Dedifferentiated amniotic fluid mesenchymal stem cell (primary cell): Measurements from ENCODE around the gene WWC2.
"Not testable (repeated sequence)": the region's sequence is repeated elsewhere in the genome, so short reads cannot be mapped to it uniquely, and the experiment has no call there.

Experiments
- DNase-seq: peaks from one replicate; pipeline ENCODE4 v3.0.0-alpha.2; 2016; ENCODE audit errors: extremely low spot score

WWC2 gene

DNA sequence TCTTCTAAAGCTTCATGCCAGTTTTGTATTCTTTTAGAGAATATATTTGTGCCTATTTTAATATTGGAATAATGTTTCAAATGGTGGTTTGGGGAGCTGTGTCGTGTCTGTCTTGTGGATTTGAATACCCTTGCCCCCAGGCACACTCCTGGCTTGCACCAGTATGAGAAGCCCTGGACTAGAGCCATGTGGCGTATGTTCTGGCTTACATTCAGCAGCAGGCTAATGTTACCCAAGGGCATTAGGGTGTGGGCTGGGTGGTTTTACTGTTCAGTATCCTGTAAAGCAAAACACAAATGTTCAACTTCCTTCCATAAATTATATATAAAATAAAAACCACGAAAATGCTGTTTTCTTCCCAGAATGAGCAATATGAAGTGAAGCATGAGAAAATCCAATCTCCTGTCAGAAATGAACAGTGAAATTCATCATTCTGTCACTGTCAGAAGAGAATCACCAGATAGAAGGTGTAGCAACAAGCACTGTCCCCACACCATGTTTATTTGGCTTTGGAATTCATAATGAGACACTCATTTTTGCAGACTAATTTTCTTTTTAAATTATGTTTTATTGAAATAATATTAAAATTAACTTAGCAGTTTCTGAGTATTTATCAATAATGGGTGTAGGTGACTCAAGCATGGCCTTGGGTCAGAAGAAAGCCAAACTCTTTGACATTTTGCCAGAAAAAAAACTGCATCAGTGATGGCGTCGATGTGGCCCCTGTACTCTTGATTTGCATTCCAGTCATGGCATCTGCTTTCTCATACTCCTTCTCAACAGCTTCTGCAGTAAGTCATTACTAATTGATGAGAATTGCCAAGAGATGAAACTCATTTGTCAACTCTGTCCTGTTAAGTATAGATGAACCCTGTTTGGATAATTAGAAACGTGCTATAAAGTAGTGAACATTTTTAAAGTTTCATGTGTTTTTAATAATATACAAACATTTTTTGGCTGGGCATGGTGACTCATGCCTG lies 43.8 kb downstream of the WWC2 start:
- peak; percentile 82 for DNase-seq

DNA sequence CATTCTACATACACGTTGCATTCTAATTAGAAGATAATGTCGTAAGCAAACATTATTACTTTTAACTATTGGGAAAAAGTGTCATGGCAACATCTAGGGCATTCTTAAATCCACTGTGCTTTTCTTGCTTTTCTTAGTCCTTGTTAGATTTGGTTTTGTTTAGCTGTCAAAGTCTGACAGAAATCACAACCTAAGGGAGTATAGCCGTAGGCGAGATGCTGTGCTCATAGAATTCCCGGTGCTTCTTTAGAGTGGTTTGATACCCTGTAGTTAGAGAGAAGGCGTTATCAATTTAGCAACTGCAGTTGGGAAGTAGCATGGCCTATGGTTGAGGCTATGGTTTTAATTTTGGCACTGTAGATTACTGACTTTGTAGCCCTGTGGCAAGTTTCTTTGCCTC lies 45.7 kb downstream of the WWC2 start:
- no peak for DNase-seq

DNA sequence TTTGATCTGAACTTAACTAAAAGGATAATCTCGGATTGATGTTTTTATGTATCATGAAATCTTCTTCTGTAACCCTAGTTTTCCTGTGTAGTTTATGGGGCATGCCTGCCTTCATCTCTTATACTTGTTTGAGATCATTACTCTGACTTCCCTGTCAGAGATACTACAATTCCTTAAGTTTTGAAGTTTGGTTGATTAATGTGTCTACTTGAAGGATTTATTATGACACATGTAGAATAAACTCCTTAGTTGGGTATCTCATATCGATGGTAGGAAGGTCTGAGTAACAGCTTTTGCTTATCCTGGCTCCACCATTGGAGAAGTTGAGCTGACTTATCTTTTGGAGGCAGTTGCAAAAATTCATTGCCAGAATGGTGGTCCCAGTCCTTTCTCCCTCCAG lies 46.7 kb downstream of the WWC2 start:
- DNase-seq: no peak

DNA sequence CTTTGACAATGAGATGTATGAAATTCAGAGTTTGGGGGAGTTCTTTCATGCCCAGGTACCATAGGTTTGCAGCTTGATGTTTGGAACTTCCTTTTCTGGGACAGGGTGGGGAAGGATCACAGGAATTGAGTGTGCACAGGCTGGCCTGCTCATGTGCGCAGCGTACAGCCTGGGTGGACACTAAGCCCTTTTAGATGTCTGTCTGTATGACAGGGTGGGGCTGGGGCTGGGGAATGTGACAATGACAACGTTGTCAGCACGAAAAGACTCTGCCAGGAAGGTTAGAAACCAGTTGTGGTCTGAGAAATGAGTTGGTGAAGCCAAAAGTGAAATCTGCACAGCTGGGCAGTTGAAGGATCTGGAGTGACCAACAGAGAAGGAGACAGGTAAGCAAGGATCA lies 47.4 kb downstream of the WWC2 start:
- DNase-seq: no peak

DNA sequence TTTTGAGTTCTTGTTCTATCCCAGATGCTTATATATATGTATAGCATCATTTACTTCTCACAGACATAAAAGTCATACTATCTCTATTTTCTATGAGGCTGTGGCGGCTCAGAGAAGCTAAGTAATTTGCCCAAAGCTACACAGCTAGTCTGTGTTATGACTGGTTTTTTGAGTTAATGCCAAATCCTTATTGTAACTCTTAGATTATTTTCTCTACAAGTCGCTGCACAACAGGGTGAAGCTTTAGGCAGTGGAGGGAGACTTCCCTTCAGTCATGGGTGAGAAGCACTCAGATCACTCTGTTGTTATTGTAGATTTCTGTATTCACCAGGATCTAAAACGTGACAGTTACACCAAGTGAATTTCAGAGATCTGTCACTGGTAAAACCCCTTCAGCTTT lies 48.1 kb downstream of the WWC2 start:
- no peak for DNase-seq

DNA sequence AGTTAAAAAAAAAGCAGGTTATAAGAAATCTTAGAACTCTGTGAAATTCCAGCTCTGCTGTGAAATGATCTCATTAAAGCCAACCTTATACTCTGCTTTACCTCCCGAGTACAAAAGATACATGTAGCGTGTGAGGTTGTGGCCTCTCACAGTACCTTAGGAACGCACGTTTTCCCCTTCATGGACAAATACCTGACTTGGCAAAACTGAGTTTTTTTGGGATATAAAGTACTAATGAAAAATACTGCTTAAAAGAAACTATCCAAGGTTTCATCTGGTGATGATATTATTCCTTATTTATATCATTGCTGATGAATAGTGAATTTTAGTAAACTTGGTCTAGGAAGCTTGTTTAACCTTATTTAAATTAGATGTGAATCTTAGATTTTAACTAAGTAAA lies 48.9 kb downstream of the WWC2 start:
- DNase-seq: no peak

DNA sequence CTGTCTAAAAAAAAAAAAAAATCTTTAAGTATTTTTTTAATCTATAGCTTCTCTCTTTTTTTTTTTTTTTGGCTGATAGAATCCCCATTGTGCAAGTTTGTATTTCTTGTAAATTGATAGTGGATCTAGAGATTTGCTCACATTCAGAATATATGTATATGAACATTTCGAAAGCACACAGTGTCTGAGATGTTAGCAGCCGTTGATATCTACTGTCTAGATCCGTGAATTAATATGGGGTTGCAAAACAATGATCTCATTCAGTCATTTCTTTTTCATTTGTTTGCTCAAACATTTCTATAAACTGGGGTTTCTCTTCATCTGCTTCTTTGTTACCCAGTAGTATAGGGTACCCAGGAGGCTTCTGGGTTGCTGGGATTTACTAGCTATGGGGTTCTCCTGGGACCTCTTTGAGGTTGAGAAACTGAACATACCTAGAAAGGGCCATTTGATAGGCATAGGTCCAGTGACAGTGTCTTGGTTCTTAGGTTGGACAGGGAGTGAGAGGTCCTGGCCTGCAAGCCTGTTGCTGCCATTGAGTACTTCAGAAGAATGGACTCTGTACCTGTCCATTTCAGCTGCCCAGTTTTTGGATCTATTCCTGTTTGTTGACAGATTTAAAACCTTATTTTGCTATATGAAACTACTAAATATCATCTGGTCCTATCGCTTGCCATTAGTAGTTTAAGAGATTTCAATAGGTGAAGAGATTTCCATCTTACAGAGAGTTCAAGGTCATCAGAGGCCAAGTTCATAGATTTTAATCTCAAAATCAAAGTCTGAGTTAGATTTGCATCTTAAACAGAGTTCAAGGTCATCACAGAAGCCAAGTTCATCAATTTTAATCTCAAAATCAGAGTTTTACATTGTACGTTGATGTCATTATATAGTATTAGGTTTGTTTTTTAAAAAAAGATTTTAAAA lies 50.8 kb downstream of the WWC2 start:
- no peak for DNase-seq

DNA sequence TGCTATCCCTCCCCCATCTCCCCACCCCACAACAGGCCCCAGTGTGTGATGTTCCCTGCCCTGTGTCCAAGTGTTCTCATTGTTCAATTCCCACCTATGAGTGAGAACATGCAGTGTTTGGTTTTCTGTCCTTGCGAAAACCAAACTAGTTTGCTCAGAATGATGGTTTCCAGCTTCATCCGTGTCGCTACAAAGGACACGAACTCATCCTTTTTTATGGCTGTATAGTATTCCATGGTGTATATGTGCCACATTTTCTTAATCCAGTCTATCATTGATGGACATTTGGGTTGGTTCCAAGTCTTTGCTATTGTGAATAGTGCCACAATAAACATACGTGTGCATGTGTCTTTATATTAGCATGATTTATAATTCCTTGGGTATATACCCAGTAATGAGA lies 51.6 kb downstream of the WWC2 start:
- DNase-seq: not testable (repeated sequence)

DNA sequence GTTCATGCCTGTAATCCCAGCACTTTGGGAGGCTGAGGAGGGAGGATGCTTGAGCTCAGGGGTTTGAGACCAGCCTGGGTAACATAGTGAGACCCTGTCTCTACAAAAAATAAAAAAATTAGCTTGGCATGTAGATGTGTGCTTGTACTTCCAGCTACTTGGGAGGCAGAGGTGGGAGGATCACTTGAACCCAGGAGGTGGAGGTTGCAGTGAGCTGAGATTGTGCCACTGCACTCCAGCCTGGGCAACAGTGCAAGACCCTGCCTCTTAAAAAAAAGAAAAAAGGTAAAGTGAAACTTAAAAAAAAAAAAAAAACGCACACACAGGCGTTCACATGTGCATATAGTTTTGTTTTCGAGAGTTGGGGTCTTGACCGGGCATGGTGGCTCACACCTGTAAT lies 53.2 kb downstream of the WWC2 start:
- DNase-seq: not testable (repeated sequence)

DNA sequence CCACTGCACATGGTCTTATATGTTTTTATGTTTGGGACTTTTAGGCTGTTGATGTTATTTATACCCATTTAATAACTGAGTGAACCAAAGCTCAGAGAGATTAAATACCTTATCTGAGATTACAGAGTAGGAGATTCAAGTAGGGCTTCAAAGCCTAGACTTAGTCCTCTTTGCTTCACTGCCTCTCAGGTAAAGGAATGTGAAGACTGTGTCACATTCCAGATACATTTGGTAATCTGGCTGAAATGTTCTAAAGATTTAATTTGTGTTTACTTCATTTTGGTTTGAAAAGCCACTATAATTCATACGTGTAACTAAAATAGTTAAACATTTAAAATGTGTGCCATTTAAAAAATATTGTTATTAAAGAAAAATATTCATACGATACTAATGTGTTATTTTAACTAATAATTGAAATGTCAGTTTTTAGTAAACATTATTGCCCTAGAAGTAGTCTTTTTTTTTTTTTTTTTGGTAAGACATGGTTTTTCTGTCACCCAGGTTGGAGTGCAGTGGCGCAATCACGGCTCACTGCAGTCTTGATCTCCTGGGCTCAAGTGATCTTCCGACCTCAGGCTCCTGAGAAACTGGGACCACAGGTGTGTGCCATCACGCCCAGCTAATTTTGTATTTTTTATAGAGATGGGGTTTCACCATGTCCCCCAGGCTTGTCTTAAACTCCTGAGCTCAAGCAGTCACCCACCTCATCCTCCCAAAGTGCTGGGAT lies 54.3 kb downstream of the WWC2 start:
- DNase-seq: no peak

DNA sequence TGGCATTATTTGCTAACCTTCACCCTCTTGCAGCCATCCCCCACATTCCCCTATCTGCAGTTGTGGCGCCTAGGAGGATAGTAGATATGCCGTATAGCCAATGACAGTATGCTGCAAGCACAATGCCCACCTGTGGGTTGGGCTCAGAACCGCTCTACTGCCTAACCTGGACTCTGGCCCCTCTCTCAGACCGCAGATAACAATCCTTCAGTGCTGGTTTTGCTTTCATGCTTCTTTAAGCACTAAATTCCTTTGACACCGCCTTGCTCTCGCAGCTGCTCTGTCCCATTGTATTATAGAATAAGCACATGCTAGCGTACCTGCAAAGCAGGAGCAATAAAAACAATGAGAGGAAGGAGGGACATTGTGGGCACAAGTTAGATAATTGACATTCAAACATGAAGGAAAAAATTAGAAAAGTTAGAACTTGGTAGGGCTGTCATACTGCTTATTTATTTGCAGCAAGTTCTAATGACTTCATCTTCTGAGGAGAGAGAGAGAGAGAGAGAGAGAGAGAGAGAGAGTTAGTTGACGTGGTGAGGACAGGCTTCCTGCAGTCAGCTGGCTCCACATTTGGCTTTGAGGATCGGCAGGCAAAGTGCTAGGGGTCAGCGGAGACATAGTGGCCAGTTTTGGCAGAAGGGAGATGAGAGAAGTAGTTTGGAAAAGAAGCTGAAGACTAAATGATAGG lies 55.8 kb downstream of the WWC2 start:
- no peak for DNase-seq

DNA sequence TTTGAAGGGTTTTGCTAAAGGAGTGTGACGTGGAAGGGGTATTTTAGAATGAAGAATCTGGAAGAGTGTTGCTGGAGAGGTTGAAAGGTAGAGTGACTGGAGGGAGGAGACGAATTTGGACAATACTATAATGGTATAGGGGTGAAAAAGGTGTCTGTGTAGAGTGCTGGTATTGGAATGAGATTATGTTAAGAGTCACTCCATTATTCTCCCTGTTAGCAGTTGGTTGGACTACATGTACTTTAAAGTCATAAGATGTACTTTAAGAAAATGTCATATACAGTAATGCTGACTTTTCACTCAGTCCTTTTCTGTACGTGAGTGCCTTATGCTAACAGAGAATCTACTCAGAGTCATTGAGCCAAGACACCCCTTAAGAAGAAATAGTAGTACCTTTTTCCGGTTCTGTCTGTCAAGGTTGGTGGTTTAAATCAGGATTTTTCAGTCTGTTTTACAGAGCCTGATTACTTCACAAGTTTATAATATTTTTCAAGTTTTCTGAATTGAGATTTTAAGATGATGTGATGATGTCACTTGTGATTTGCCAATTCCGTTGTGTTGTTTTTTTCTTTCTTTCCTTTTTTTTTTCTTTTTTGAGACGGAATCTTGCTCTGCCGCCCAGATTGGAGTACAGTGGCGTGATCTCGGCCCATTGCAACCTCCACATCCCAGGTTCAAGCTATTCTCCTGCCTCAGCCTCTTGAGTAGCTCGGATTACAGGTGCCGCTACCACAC lies 56.6 kb downstream of the WWC2 start:
- no peak for DNase-seq

DNA sequence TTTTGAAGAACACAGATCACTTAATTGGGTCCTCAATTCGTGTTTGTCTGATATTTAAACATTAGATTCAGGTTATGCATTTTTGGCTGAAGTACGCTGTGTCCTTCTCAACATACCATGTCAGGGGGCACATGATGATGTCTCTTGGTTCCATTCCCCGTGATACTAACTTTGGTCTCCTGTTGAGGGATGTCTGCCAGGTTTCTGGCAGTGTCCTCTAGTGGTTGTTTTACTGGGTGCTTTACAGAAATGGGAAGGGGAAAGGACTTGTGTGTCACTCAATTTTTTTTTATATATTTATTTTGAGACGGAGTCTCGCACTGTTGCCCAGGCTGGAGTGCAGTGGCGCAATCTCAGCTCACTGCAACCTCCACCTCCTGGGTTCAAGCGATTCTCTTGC lies 58.2 kb downstream of the WWC2 start:
- DNase-seq: no peak

DNA sequence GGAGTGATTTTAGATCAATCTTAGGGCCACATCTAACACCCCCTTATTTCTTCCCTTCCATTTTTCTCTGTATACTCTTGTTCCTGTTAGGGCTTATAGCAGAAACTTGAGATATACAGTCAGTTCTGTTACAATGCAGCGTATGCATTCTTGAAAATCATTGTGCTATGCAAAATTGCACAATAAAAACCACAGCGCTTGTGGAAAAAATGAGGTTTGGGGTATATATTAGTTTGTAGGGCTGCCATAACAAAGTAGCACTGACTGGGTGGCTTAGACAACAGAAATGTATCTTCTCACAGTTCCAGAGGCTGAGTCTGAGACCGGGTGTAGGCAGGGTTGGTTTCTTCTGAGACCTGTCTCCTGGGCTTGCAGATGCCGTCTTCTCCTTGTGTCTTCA lies 59.0 kb downstream of the WWC2 start:
- DNase-seq: peak; percentile 73

DNA sequence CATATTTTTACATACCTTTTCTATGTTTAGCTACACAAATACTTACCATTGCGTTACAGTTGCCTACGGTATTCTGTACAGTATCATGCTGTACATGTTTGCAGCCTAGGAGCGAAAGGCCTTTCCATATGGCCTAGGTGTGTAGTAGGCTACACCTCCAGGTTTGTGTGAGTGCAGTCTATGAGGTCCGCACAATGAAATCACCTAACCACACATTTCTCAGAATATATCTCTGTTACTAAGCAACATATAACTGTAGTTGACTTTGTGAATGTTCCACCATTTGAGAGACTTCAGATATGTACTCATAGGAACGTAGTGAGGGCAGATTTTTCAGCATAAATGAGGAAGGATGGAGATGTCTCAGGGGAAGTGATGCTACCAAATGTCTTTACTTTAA lies 62.6 kb downstream of the WWC2 start:
- DNase-seq: no peak

DNA sequence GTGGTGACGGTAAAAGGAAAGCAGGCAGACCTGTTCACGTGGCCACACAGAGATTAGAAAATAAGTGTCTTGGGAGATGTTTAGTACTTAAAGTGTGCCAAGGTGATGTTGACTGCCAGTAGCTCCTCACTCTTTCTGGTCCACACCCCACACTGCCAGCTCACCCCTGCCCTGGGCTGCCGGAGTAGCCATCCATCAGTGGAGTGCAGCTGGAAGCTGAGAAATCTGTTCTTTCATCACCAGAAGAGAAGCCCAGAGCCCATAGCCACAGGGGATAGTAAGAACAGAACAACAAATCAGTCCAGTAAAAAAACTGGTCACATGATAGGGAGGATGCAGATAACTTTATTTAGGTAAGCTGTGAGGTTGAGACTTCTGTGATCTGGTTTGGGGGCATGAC lies 64.1 kb downstream of the WWC2 start:
- DNase-seq: no peak

DNA sequence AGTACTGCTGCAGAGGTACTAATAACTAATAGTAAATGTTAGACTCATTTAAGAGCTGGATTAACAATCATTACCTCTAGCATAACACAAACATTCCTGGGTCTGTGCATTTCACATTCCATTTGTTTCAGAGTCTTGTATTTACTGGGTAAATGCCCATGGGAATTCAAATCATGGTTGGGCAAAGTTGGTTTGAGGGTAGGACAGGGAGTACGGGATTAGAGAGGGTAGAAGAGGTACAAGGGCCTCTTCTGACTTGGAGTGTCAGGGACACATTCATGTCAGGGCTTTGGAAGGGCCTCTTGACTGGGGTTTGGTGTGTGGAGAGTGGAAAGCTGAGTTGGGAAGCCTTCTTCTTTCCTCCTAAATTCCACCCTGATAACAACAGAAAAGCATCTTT lies 65.9 kb downstream of the WWC2 start:
- peak; percentile 47 for DNase-seq

DNA sequence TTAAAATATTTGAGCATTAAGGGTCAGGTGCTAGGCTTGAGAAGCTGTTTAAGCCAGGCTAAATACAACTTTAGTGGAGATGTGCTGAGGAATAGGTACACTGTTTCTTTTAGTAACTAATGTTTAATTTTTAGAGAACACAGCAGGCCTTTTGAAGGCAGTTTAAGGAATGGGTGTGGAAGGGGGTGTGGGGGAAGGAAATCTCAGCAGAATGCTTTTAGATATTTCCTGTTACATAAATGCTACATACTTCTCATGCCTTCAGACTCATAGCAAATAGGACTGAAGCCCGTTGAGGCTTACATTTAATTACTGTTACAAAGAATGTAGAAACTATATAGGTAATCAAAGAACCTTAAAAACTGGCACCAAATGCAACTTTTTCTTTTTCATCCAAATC lies 66.3 kb downstream of the WWC2 start:
- peak; percentile 62 for DNase-seq

DNA sequence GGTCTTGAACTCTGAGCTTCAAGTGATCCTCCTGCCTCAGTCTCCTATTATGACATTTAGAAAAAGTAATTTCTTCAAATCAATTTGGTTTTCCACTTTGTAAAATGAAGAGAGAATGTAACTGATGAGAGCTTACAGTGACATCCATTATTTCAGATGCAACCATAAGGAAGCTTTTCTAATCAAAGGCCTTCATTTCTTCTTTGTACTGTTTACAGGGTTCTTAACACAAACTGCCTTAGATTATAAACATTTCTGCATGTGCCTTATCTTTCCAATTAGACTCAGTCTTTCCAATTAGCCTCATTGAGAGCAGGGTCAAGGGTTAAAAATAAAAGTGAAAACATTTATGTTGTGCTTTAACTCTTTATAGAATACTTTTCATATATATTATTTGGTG lies 71.8 kb downstream of the WWC2 start:
- no peak for DNase-seq

DNA sequence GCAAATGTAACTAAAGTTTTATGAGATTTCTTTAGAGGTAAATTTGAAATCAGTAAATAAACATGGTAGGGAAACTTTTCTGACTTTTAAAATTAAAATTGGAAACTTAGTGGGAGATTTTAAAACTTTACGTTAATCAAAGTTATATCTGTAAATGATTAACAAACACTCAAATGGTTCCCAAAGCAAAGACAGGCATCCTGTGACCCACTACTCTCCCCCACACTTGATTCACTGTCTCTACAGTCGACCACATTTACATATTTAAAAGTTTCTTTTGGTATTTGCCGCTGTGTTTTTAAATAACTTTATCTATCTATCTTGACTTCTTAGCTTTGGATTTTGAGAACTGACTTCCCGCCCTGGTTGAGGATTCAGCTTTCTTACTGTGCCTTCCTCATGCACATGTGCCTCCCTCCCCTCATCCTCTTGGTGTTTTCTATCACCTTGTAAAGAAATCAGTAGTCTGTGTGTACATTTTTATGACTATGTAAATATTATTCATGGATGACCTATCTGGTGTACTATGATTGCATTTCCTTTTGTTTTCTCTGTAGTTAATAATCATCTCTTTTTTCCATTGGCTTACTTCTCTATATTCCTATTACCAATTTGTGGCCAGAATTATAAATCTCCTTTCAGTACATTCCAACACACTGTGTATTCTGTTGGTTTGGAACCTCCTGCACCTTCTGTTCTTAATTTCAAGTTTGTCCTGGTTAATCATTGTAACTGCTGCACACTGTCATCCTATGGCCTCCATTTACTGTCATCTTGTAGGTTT lies 72.6 kb downstream of the WWC2 start:
- no peak for DNase-seq
